HFFc6 (cell line): ENCODE results near the gene TBC1D4. TPM values are rescaled to one million over a fixed set of nuclear protein-coding genes. Genes with fewer than 3 reads are reported as not detected.
A peak's percentile ranks its signal among the peaks of the same experiment; 100 is the strongest.

Source experiments
- DNase-seq: peaks from one replicate; pipeline ENCODE4 v3.0.0-alpha.2; 2018
- H3K27ac Mint-ChIP-seq: 2 replicates; pipeline ENCODE4 v1.8.0; 2020; ENCODE audit warnings: mild to moderate bottlenecking, mixed read lengths
- H3K27me3 Mint-ChIP-seq: 2 replicates; pipeline ENCODE4 v1.8.0; 2021; ENCODE audit warnings: mild to moderate bottlenecking, moderate library complexity, mixed read lengths; ENCODE audit not compliant: insufficient read depth
- H3K36me3 Mint-ChIP-seq: 2 replicates; pipeline ENCODE4 v1.8.0; 2021; ENCODE audit warnings: low read depth, mixed read lengths
- H3K4me1 Mint-ChIP-seq: 2 replicates; pipeline ENCODE4 v1.8.0; 2020; ENCODE audit warnings: low read depth, mixed read lengths
- H3K4me3 Mint-ChIP-seq: 2 replicates; pipeline ENCODE4 v1.8.0; 2020; ENCODE audit warnings: mild to moderate bottlenecking, moderate library complexity, mixed read lengths
- H3K9me3 Mint-ChIP-seq: 2 replicates; pipeline ENCODE4 v1.8.0; 2020; ENCODE audit warnings: mild to moderate bottlenecking, mixed read lengths
- total RNA-seq, 6 experiments: library from RNA; stranded (reverse); fragmentation: NEBNext Ultra II Directional; extraction: Animal tissue kit (Norgen Biotek cat#: 25700); gene quantifications; 2 replicates in 1 of 6; 3 replicates in 5 of 6; pipeline ENCODE4 v1.2.3, GENCODE V29; 2021
- TF ChIP-seq, protein P1 (sequence below): fragments of 200-600 bp; sonication (generic); IDR thresholded peaks from 2 replicates; pipeline ENCODE4 v1.5.0; 2021; ENCODE audit warnings: antibody characterized with exemption, mild to moderate bottlenecking

The TBC1D4 gene
- total RNA-seq, 6 experiments from 2014 or later: 13.6 to 20.6 (median 16.6) TPM

DNA sequence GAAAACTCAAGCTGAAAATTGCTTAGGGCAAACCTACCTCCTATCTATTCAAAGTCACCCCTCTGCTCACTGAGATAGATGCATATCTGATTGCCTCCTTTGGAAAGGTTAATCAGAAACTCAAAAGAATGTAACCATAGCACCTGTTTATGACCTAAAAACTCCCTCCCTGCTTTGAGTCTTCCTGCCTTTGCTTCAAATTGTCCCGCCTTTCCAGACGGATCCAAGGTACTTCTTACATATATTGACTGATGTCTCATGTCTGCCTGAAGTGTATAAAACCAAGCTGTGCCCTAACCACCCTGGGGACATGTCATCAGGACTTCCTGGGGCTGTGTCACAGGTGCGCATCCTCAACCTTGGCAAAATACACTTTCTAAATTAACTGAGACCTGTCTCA, 118.6 kb downstream of the TBC1D4 start:
- Mint-ChIP-seq H3K27ac (peak overlapping the region; percentile 54), H3K4me1 (peaks cover 28% of the 10 kb centered on the region), H3K9me3 (no peaks in the 10 kb centered on the region), H3K36me3 (no peaks in the 10 kb centered on the region; the same call in 1 of the 2 replicates), H3K27me3 (no peaks in the 10 kb centered on the region), H3K4me3 (no peak overlapping the region)
- DNase-seq: no peak
- TF ChIP-seq, protein P1, sequence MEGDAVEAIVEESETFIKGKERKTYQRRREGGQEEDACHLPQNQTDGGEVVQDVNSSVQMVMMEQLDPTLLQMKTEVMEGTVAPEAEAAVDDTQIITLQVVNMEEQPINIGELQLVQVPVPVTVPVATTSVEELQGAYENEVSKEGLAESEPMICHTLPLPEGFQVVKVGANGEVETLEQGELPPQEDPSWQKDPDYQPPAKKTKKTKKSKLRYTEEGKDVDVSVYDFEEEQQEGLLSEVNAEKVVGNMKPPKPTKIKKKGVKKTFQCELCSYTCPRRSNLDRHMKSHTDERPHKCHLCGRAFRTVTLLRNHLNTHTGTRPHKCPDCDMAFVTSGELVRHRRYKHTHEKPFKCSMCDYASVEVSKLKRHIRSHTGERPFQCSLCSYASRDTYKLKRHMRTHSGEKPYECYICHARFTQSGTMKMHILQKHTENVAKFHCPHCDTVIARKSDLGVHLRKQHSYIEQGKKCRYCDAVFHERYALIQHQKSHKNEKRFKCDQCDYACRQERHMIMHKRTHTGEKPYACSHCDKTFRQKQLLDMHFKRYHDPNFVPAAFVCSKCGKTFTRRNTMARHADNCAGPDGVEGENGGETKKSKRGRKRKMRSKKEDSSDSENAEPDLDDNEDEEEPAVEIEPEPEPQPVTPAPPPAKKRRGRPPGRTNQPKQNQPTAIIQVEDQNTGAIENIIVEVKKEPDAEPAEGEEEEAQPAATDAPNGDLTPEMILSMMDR: no peak

DNA sequence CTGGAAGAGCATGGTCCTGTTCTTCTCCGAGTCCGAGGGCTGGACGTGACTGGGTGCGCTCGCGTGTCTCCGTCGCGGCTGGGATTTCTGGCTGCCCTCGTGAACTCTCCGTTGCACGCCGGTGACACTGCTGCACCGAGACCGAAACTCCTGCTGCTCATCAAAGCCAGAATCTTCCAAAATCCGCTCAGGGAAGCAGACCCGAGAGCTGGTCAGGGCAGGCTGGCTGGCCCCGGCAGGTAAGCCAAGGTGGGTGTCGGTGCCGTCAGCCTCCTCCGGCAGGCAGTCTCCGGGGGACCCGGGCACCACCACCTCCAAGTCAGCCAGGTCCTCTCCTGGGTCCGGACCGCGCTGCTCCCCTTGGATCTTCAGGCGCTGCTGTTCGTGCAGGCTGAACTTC, 119.9 kb downstream of the TBC1D4 start:
- no peak overlapping the region for H3K27ac Mint-ChIP-seq
- TF ChIP-seq, protein P1: no peak
- H3K4me3 Mint-ChIP-seq: no peak overlapping the region
- H3K9me3 Mint-ChIP-seq: no peaks in the 10 kb centered on the region
- H3K4me1 Mint-ChIP-seq: peaks cover 41% of the 10 kb centered on the region
- no peak for DNase-seq
- H3K27me3 Mint-ChIP-seq: no peaks in the 10 kb centered on the region
- no peaks in the 10 kb centered on the region; the same call in 1 of the 2 replicates for H3K36me3 Mint-ChIP-seq

DNA sequence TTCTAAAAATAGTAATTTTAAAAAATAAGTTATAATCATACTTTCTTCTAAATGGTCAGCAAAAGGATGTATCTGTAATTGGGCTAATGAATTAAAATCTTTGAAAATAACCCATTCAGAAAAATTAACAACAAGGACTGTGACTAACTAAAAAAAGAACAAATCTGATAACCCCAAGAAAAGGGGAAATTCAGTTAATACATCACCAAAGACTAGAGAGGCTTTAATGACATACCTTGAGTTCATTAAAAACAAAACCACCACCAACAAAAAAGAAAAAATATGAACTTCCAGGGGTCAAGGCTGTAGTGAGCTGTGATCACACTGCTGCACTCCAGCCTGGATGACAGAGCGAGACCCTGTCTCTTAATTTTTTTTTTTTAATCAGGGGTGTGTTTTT, 121.8 kb downstream of the TBC1D4 start:
- H3K27me3 Mint-ChIP-seq: no peaks in the 10 kb centered on the region
- no peak overlapping the region; the same call in 1 of the 2 replicates for H3K4me3 Mint-ChIP-seq
- TF ChIP-seq, protein P1: no peak
- H3K36me3 Mint-ChIP-seq: peaks cover 4% of the 10 kb centered on the region
- peaks cover 60% of the 10 kb centered on the region for H3K4me1 Mint-ChIP-seq
- H3K9me3 Mint-ChIP-seq: no peaks in the 10 kb centered on the region
- DNase-seq: no peak
- H3K27ac Mint-ChIP-seq: peak overlapping the region; percentile 73

DNA sequence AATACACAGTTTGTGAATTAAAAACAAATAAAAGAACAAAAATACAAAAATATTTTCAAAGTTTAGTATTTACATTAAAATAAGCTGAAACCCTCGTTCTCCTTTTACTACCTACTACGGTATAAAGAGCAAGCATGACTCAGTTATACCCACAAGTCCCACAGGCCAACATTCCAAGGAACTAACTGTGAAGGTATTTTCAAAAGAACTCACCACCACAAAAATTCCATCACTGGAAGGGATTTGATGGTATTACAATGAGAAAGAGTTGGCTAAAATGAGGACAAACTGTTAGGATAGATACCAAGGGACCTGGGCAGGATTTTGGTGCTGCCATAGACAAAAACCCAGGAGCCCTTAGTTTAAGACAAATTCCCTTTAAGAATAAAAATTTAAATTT, 122.7 kb downstream of the TBC1D4 start:
- H3K36me3 Mint-ChIP-seq: peaks cover 11% of the 10 kb centered on the region
- H3K4me1 Mint-ChIP-seq: peaks cover 69% of the 10 kb centered on the region
- peak; percentile 93 for DNase-seq
- TF ChIP-seq, protein P1: no peak
- peak overlapping the region; percentile 73 for H3K27ac Mint-ChIP-seq
- H3K27me3 Mint-ChIP-seq: no peaks in the 10 kb centered on the region
- H3K9me3 Mint-ChIP-seq: no peaks in the 10 kb centered on the region
- H3K4me3 Mint-ChIP-seq: peak overlapping the region; percentile 57; the same call in 1 of the 2 replicates

DNA sequence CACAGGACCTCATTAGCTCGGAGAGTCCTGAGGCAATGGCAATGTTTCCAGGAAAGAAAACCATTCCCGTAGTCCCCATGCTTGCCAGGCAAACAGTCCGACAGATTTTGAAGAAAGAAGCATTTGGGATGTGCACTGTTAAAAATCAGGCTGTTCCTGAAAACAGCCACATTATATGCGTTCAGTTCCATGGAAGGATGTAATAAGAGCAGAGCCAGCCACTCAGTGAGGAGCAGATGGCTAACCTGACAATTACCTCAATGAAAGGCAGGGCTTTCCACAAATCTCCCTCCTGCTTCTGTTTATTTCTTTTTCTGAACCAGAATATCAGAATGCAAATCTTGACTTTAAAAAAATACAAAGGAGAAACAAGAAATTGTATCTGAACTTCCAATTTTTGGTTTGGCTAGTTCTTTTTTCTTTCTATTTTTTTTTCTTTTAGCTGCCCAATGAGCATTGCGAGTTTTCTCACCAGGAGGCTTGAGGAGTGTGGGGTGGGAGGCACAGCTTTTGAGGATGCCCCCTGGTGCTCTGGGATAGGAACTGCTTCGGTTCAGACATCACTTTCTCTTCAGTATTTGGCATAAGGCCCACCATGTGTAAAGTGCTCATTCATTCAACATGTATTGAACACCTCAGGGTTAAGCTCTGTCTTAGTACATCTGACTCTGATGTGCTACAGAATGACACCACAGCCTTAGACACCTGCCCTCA, 124.2 kb downstream of the TBC1D4 start:
- Mint-ChIP-seq H3K27me3 (no peaks in the 10 kb centered on the region), H3K4me3 (no peak overlapping the region), H3K4me1 (peaks cover 84% of the 10 kb centered on the region), H3K9me3 (no peaks in the 10 kb centered on the region), H3K27ac (peak overlapping the region; percentile 55), H3K36me3 (peaks cover 15% of the 10 kb centered on the region)
- TF ChIP-seq, protein P1: peak; percentile 79
- peak; percentile 42 for DNase-seq
